NCI-H2196 (cell line): ENCODE data around the gene CPN2.

Experiments
- DNase-seq: peaks from one replicate; lab custom pipeline; 2025; ENCODE audit not compliant: unreplicated experiment; lab: John Stamatoyannopoulos, UW

The CPN2 gene

DNA sequence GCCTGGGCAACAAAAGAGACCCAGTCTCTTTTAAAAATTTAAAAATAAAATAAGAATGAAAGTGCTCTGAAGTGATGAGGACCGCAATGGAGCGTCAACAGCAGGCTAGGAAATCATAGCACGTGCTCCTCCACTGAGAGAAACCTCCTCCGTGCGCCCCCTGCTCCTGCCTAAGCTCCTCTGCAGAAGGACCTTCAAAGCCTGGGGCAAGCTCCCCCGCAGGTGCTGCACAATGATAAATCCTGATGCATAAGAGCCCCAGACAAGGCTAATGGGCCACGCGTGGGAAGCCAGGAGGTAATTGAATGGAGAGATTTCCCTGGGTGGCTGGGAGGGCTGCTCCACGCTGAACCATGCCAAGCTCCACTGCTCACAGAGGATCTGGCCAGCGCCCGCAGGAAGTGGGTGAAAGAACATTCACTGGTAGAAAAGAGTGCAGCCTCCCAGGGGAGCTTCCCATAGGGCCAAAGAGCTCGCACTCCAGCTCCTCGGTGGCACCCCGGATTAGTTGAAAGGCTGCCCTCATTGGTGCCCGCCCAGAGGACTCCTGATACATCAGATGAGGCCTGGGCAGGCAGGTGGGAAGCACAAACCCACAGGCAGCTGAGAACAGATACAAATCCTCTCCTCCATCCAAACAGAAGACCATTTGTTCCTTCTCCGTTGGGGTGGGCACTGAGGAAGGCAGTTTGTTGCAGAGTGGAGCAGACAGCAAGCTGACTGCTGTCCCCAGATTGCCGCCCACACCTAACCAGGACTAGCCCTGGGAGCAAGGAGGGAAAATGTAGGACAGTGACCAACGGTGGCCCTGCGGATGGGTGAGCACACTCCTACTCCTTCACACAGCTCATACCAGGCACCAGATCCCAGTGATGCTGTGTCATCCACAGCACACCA lies 52.5 kb downstream of the CPN2 start:
- DNase-seq = no peak

DNA sequence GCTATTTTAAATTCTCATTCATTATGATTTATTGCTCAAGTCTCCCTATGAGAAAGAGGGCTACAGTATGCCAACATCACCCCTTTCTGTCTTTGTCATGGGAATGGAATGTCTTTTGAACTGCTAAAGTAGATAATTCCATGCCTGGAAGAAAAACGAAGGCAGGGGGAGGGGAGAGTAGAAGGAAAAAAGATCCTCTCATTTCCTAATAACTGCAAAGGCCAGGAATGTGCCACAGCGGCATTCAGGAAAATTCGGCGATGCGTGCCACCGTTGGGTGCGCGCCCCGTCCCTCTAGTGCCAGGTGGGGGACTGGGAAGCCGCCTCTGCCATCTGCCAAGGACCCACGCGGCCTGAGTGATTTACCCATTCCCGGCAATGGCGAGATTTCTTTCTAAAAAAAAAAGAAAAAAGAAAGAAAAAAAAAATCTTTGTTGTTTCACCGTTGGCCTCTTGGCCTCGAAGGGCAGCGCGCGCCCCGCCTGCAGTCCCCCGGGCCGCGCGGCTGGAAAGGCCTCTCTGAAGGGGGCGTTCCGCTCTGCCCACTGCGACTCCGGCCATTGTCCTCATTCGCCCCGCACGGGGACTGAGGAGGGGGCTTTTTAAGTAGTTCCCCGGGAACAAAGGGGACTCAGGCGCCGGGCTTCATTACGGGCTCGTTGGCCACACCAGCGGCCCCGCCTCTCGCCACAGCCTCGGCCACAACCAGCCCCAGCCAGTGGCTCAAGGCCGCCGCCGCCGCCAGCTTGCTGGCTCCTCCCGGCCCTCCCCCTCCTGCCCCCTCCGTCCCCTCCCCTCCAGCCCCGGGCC lies 54.5 kb downstream of the CPN2 start:
- no peak for DNase-seq

DNA sequence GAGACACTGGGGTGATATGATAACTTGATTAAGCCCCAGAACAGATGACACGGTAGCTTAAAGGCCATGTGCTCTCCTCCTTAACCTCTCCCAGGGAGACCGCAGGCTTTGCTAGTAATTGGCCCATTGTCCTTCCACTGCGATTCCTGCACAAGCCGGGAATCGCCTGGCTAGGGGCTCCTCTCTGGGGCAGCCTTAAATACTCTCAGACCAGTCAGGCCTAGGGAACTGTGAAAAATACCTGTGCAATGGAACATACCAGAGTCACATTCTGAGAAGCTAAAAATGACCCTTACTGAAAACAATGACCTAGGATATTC lies 56.3 kb downstream of the CPN2 start:
- DNase-seq = no peak

DNA sequence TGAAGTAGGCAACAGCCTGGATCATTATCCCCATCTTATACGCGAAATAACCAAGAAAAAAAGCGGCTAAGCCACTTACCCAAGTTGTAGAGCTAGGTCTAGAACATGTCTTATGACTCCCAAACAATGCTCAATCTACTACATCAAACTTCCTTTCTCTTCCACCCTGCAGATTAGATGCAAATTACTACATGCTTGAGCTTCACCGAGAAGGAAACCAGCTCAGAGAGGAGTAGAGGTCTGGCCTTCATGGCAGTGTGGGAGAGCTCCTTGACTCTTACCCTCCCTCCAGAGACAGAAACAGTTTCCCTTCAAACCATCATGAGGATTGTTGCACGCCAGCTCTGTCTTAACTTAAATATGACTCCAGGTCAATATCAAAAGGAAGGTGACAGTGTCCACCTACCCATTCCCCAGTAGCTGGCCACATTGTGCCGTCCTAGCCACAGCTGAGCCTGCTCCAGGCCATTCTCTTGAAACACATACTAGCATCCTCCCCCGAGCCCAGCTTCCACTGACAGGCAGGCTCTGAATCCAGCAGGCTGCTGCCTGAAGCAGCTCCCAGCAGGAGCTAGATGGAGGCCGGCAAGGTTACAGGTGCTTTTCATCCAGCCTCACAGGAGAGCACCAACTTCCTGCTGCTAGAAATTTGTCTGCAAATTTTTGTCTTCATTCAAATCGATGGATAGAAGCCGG lies 56.8 kb downstream of the CPN2 start:
- no peak for DNase-seq

DNA sequence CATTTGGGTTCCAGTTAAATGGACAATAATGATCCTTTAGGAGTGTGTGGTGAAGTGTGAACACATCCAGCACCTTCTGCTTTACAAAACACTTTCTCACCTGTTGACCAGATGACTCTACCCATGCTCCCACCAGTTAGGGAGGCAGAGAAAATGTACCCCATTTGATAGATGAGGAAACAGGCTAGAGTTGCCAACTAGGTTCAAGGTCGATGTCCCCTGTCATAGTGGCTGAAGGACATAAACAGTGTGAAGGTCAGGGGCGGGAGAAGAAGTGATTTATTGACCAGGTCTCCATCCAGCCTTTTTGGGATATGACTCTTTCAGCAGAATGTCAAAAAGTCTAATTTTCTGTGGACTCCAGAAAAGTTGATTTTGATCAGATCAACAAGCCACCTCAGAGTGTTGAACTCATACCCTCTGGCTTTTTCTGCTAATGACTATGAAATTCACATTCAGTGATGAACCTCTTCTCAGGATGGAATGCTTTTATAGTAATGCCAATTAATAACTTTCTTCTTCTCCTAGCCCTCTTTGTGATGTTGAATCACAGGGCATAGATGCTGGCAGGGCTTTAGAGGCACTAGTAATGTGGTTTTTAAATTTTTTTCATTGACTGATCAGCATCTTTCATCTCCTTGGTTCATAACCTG lies 57.5 kb downstream of the CPN2 start:
- no peak for DNase-seq

DNA sequence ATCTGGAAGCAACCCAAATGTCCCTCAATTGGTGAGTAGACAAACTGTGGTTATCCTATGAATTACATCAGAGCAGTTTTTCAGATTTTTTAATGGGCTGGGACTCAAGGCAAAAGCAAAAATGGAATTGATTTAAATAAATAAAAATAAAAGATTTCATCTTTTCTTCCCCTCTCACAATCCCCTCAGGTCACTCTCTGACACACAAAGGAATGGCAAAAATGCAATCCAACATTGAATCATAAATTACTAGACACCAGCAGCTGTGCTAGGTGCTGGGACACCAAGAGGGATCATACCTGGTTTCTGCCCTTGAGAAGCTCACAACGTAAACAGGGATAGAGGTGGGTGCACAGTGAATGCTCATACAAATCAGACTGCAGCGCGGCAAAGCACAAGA lies 58.8 kb downstream of the CPN2 start:
- DNase-seq = no peak
